Motor neuron (in vitro differentiated cells): Measurements from ENCODE around the gene PSMD14. TPM values are rescaled to one million over a fixed set of nuclear protein-coding genes. Genes with fewer than 3 reads are reported as not detected.

Source experiments
- ATAC-seq, 8 experiments: fragments of 200-7000 bp; cut with Tn5 transposase; replicated peaks in 6 of 8; 2 replicates each; pipeline ENCODE4 v1.8.0; 2021; ENCODE audit warnings: mild to moderate bottlenecking in 8 of 8, moderate library complexity in 8 of 8
- H3K27ac ChIP-seq, 2 donors: fragments of 250-450 bp; sonication (Bioruptor Pico); 2 replicates each; pipeline ENCODE4 v1.9.0; 2021; ENCODE audit warnings: antibody characterized with exemption in 2 of 2, mild to moderate bottlenecking in 2 of 2, moderate library complexity in 1 of 2
- H3K4me1 ChIP-seq, 2 donors: fragments of 250-450 bp; sonication (Bioruptor Pico); replicated peaks in 1 of 2; 2 replicates each; pipeline ENCODE4 v1.6.1; 2021; ENCODE audit warnings: antibody characterized with exemption in 2 of 2, mild to moderate bottlenecking in 2 of 2, moderate library complexity in 1 of 2
- H3K4me3 ChIP-seq, 5 donors: fragments of 250-450 bp; sonication (Bioruptor Pico); 2 replicates each; pipeline ENCODE4 v1.9.0; 2021; ENCODE audit warnings: antibody characterized with exemption in 5 of 5, mild to moderate bottlenecking in 5 of 5, moderate library complexity in 4 of 5
- WGBS, 10 experiments: fragments of 450-650 bp; shearing (Covaris generic); methylation state at CpG; one replicate each; pipeline ENCODE4 v1.0.0; 2022; 5-methylcytosine and 5-hydroxymethylcytosine counted together
- in situ Hi-C, 9 experiments: fragments of 400-800 bp; cut with MboI; loops; one replicate each; pipeline ENCODE4 v1.15.0; 2021; ENCODE audit warnings: low sequenced_read_pairs in 9 of 9, low pct_unique_long_range_greater_than_20kb in 2 of 9; ENCODE audit not compliant: unreplicated experiment in 9 of 9
- total RNA-seq, 8 experiments: library from RNA; unstranded; fragments of 300-600 nt; gene quantifications; 2 replicates each; pipeline versions ENCODE4 v1.2.3 to v1.2.4, GENCODE V29; 2022

PSMD14 gene
- total RNA-seq, 8 experiments from 2014 or later = 49.5 to 129 (median 78.8) TPM

- in situ Hi-C loops = no loop called here
- H3K4me3 ChIP-seq = peak overlapping the region in 1 of 5 donors; percentile 7
Measured at GRCh38 chr2:161426922-161427663, 118.9 kb downstream of the PSMD14 start.

GRCh38 chr2:161427664-161428587 lies 119.7 kb downstream of the PSMD14 start:
- no peak for ATAC-seq
- peaks cover 0 to 7% of the 10 kb centered on the region in 2 donors for H3K4me1 ChIP-seq
- in situ Hi-C loops = no loop called here
- 0 to 100% (median 71%) methylated on average over 1 to 28 of the region's 64 CpGs; no CpG with 5 or more reads in 1 of the 10 experiments for WGBS, 10 experiments
- H3K27ac ChIP-seq = no peak overlapping the region
- H3K4me3 ChIP-seq = no peak overlapping the region

More at GRCh38 chr2:161426922-161427663, 118.9 kb downstream of the PSMD14 start:
- peaks cover 0 to 7% of the 10 kb centered on the region in 2 donors for H3K4me1 ChIP-seq
- no peak overlapping the region for H3K27ac ChIP-seq
- peak in 4 of 8 experiments; percentile 24 to 81 (median 44) for ATAC-seq
- WGBS, 10 experiments = 0 to 32% (median 11%) methylated on average over 1 to 21 of the region's 54 CpGs; no CpG with 5 or more reads in 2 of the 10 experiments

- no peak for ATAC-seq
- 17 to 100% (median 79%) methylated on average over 1 to 2 of the region's 2 CpGs; no CpG with 5 or more reads in 2 of the 10 experiments for WGBS, 10 experiments
- in situ Hi-C loops = no loop called here
- Histone ChIP-seq H3K27ac (no peak overlapping the region), H3K4me1 (no peaks in the 10 kb centered on the region), H3K4me3 (no peak overlapping the region)
Measured at GRCh38 chr2:161430386-161430785, 122.2 kb downstream of the PSMD14 start.

GRCh38 chr2:161432107-161432506 lies 123.9 kb downstream of the PSMD14 start:
- ATAC-seq = no peak
- Histone ChIP-seq H3K4me1 (no peaks in the 10 kb centered on the region), H3K27ac (no peak overlapping the region), H3K4me3 (no peak overlapping the region)
- in situ Hi-C loops = no loop called here
- 38 to 100% (median 62%) methylated on average over 1 to 3 of the region's 3 CpGs for WGBS, 10 experiments

GRCh38 chr2:161434118-161434517 lies 125.9 kb downstream of the PSMD14 start:
- H3K27ac ChIP-seq = no peak overlapping the region
- H3K4me1 ChIP-seq = no peaks in the 10 kb centered on the region
- ATAC-seq = no peak
- in situ Hi-C loops = no loop called here
- 0 to 43% (median 17%) methylated on average over 1 of the region's 1 CpG; no CpG with 5 or more reads in 2 of the 10 experiments for WGBS, 10 experiments
- no peak overlapping the region for H3K4me3 ChIP-seq

GRCh38 chr2:161436411-161436810 lies 128.2 kb downstream of the PSMD14 start:
- ATAC-seq = peak in 2 of 8 experiments; percentile 35 to 92
- Histone ChIP-seq H3K4me3 (no peak overlapping the region), H3K4me1 (no peaks in the 10 kb centered on the region), H3K27ac (no peak overlapping the region)
- 16 to 100% (median 62%) methylated on average over 2 to 3 of the region's 3 CpGs for WGBS, 10 experiments
- in situ Hi-C loops = no loop called here

- Histone ChIP-seq H3K27ac (no peak overlapping the region), H3K4me3 (no peak overlapping the region), H3K4me1 (no peaks in the 10 kb centered on the region)
- WGBS, 10 experiments = 0 to 69% (median 51%) methylated on average over 1 to 2 of the region's 2 CpGs
- ATAC-seq = no peak
- in situ Hi-C loops = no loop called here
Measured at GRCh38 chr2:161438598-161438997, 130.4 kb downstream of the PSMD14 start.

- Histone ChIP-seq H3K4me3 (no peak overlapping the region), H3K27ac (no peak overlapping the region), H3K4me1 (no peaks in the 10 kb centered on the region)
- no peak for ATAC-seq
- in situ Hi-C loops = no loop called here
- 46 to 96% (median 85%) methylated on average over 1 to 12 of the region's 12 CpGs; no CpG with 5 or more reads in 2 of the 10 experiments for WGBS, 10 experiments
Measured at GRCh38 chr2:161445097-161445496, 136.9 kb downstream of the PSMD14 start.

GRCh38 chr2:161448431-161448830 lies 140.2 kb downstream of the PSMD14 start:
- in situ Hi-C loops = no loop called here
- no peaks in the 10 kb centered on the region for H3K4me1 ChIP-seq
- H3K27ac ChIP-seq = no peak overlapping the region
- H3K4me3 ChIP-seq = no peak overlapping the region
- ATAC-seq = no peak

Other genes starting within 250 kb of the PSMD14 start
- gene TANK, start 148.0 kb upstream of the PSMD14 start, total RNA-seq = 10 to 100 TPM; 28.8 to 87.5 (median 58.3) TPM
- under 1 TPM; 0.05 to 0.71 (median 0.19) TPM for gene TBR1, start 107.9 kb downstream of the PSMD14 start, total RNA-seq